HT-29 (cell line): ENCODE measurements around the gene SLC2A1. TPM values are rescaled to one million over a fixed set of nuclear protein-coding genes. Genes with fewer than 3 reads are reported as not detected.
"Not testable (repeated sequence)": the region's sequence is repeated elsewhere in the genome, so short reads cannot be mapped to it uniquely, and the experiment has no call there.

Experiments
- DNase-seq: peaks from one replicate; pipeline ENCODE4 v3.0.0-alpha.2; 2015; ENCODE audit warnings: low spot score
- small RNA-seq: library from RNA; depleted of rRNA; stranded (forward); fragments of <200 nt; gene quantifications from one replicate; pipeline ENCODE3, GENCODE V24; 2014
- total RNA-seq: library from RNA; depleted of rRNA; stranded (reverse); fragments of >200 nt; shearing (Covaris generic); gene quantifications from 2 replicates; pipeline ENCODE4 v1.2.3, GENCODE V29; 2014; rRNA removed

Gene SLC2A1
- total RNA-seq, 1 experiment from 2014 or later, result 916 TPM

DNA sequence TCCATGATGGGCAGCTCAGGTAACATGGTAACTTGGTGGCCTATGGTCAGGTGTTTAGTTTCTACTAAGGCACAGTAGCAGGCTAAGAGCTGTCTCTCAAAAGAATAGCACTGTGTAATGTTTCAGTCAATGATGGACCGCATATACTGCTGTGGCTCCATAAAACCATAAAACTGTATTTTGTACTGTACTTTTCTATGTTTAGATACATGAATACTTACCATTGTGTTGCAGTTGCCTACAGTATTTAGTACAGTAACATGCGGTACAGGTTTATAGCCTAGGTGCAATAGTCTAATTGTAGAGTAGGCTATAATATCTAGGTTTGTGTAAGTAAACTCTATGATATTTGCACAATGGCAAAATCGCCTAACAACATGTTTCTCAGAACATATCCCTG is 50.6 kb downstream of the SLC2A1 start:
- DNase-seq, result no peak

DNA sequence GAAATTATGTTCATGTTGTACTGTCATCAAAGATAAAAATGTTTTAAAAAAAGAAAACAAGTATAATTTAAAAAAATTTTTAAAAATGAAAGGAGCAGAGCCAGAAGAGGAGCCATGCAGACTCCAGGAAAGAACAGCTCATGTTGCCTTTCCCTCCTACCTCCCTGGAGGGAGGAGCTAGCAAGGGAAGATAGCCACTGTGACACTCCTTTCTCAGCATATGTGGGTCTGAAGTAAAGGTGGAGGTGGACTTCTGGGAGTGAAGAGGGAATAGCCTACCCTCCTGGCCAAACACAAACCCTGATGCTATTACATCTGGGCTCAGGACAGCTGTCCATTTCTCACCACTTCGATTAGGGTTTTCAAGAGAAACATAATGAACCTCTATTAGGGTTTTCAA is 54.2 kb downstream of the SLC2A1 start:
- no peak for DNase-seq

DNA sequence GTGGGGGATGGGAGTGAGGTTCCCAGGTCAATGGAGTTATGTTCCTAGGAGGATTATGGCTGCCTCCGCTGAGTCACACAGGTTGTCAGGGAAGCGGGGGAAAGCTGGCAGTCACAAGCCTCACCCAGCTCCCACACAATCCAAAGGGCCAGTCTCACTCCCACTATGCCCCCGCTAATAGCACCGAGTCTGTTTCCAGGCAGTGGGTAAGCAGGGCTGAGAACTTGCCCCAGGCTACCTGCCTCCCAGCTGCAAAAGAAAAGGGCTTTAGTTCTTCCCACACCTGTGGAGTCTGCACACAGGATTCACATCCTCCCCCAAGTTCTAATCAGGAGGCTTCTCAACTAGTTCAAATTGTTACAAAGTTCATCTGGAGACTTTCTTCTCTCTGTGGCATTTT is 58.7 kb downstream of the SLC2A1 start:
- DNase-seq, result not testable (repeated sequence)

DNA sequence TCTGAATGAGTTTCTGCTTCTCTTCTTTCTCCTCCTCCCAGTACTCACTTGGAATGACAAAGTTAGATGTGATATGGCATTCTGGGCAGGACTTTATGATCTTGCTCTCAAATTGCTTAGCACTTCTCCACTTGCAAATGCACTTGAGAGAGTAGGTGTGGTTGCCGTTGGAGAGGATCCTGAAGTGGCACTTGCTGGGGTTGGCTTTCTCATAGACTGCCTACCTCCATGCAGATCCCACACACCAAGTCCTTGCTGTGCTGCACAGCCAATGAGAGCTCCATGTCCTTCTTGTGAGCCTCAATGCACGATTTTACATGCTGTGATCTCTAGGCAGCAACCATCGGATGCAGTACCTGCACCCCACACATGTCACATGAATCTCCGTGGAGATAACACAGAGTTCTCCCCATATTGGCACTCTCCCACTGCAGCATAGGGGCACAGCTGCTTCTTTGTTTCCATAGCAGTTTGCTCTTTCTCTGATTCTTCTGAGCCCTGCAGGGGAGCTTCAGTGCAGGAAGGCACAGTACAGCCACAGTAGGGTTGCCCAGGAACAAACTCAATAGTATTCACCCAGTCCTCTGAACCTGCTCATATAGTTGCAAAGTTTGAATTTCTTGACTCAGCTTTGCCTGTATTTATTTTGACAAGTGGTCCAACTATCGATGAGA is 67.1 kb downstream of the SLC2A1 start:
- no peak for DNase-seq

DNA sequence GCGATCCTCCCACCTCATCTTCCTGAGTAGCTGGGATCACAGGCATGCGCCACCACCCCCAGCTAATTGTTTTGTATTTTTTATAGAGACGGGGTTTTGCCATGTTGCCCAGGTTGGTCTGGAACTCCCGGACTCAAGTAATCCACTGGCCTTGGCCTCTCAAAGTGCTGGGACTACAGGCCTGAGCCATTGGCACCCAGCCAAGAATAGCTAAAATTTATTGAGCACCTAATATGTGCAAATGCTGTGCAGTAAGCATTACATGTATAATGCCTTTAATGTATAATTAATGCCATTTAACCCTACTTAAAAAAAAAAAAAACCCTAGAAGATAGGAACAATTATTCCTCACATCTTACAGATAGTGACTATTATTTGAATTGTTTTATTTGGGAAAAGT is 69.4 kb downstream of the SLC2A1 start:
- DNase-seq, result no peak

DNA sequence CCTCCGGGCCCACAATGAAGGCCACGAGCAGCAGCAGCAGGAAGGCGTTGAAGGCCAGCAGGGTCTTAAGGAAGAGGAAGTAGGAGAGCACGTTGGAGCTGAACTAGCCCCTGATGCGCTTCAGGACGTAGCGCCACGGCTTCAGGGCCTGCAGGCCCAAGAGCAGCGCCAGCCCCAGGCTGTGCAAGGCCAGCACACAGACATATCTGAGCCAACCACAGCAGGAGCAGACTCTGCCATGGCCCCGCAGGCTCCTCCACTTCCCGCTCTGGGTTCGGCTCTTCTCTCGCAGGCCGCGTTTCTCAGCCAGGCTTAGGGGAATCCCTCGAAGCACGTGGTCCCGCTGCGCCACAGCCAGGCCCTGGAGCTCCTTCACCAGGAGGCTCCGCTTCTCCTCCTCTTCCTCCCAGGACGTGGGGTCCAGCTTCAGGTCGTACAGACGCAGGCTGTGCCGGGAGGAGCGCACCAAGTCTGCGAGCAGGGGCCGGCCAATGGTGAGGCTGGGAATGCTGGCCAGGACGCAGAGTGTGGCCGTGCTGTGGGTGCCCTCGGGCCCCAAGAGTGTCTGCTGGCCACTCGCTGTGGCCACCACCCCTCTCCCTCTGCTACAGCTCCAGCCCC is 70.5 kb downstream of the SLC2A1 start:
- no peak for DNase-seq

DNA sequence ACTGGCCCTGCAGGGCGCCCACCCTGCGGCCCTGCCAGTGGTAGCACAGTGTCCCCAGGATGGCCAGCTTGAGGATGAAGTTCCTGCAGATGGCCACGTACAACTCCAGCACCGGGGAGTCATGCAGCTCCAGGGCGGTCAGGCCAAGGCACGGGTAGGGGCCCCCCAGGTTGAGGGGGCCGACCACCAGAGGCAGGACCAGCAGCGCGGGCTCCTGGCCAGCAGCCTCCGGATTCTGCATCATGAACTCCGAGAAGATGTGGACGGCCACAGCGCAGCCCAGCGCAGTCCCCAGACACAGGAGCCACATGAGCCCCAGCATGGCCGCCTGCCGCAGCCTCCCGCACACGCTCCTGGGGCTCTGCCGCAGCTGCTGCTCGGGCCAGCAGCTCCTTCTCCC is 71.3 kb downstream of the SLC2A1 start:
- DNase-seq, result no peak

DNA sequence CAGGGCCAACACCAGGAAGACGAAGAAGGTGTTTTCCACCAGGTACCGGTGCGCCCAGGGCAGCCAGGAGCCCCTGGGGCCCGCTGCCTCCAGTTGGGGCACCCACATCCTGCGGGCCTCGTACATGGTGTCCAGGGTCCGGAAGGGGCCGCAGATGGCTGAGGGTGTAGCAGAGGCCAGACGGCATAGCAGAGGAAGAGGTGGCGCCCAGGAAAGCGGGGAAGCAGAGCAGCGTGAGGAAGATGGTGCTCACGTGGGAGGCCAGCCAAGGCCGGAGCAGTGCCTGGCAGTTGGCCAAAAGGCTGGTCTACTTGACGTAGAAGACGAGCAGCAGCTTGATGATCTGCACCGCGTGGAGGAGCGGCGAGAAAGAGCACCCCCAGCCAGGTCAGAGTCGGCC is 71.9 kb downstream of the SLC2A1 start:
- no peak for DNase-seq

DNA sequence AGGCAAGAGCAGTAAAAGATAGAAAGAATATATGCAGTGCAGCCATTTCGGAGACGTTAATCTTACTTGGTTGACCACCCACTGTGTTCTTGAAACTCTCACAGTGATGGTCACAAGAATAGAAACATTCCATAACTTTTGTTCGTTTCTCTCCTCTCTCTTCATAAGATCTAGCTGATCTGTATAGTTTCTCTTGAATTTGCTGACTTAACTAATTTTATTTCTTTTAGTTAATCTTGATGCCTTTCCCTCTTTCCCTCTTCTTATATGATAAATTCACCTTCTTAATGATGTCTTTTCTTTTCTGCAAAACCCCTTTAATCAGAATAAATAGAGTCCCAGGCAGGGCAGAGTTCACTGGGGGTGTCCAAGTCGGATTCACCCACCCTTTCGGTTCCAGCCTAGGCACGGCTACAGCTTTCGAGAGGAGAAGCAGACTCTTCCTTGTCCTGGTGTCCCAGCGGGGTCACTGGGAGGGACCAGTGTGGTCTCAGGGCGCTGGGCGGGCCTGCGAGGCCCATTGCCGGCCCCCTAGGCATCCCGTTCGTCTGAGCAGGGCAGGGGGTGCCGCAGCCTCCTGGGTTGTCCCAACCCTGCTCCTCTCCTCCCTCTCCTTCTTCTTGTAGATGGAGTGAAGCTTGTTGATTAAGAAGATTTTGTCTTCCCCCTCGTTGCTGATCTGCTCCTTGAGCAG is 72.5 kb downstream of the SLC2A1 start:
- no peak for DNase-seq

DNA sequence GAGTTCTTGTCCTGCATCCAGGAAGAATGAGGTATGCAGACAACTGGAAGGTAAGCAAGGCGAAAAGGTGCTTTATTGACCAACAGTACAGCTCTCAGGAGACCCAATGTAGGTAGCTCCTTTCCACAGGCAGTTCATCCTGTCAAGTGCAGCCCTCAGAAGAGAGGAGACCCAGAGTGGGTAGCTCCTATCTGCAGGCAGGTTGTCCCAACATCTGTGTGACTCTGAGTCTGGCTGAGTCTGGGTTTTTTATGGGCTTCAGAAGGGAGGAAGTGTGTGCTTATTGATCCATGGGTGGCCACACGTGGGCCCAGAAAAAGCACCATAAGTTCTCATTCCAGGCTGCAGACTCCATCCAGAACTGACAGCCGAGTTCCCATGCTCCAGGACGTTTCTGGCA is 78.3 kb downstream of the SLC2A1 start:
- DNase-seq, result no peak

DNA sequence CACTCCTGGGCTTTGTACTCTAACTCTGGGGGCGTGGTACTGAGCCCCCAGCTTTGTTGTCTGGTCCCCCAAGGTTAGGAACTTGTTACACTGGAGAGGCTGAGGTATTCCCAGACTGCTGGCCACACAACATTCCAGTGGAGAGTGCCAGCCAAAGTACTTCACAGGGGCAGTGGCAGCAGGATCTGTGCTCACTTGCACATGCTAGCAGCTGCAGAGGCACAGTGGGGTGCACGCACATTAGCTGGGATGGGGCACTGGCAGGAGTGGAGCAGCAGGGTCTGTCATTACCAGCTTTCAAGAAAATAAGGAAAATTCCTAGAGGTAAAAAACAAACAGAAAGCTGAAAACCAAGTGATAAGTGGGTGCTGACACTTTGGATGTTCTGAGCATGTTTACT is 81.3 kb downstream of the SLC2A1 start:
- no peak for DNase-seq

DNA sequence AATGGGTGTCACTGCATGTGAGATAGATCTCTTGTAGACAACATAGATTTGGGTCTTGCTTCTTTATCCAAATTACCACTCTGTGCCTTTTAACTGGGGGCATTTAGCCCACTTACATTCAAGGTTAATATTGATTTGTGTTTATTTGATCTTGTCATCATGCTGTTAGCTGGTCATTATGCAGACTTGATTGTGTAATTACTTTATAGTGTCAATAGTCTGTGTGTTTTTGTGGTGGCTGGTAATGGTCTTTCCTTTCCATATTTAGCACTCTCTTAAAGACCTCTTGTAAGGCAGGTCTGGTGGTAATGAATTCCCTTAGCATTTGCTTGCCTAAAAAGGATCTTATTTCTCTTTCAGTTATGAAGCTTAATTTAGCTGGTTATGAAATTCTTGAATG is 82.7 kb downstream of the SLC2A1 start:
- no peak for DNase-seq

Small RNA genes lying within 50 kb of the gene (small RNA-seq; reads per million reads assigned to genes)
- not detected for gene RNU6-880P

Other genes starting within 250 kb of the SLC2A1 start
- gene CLDN19, start 218.6 kb downstream of the SLC2A1 start, total RNA-seq, result not detected in 2 replicates
- gene P3H1, start 191.8 kb downstream of the SLC2A1 start, total RNA-seq, result 19.1 TPM in 2 replicates
- 2.0 and 3.1 TPM in 2 replicates for gene C1orf50, start 191.6 kb downstream of the SLC2A1 start, total RNA-seq
- gene TMEM269, start 173.9 kb downstream of the SLC2A1 start, total RNA-seq, result 0.03 TPM in 1 of 2 replicates, not detected in the other
- 4.9 and 5.4 TPM in 2 replicates for gene ERMAP, start 141.7 kb downstream of the SLC2A1 start, total RNA-seq
- 17.1 and 19.7 TPM in 2 replicates for gene SVBP, start 141.5 kb downstream of the SLC2A1 start, total RNA-seq
- gene ZNF691, start 112.3 kb downstream of the SLC2A1 start, total RNA-seq, result 5.5 and 6.5 TPM in 2 replicates
- 112 and 134 TPM in 2 replicates for gene EBNA1BP2, start 213.4 kb upstream of the SLC2A1 start, total RNA-seq
- gene CFAP57, start 213.5 kb upstream of the SLC2A1 start, total RNA-seq, result 0.38 and 0.99 TPM in 2 replicates